T-helper 9 cell (primary cell): ENCODE results near the gene AMBN.
"Not testable (repeated sequence)": the region's sequence is repeated elsewhere in the genome, so short reads cannot be mapped to it uniquely, and the experiment has no call there.

Experiments
- DNase-seq: peaks from one replicate; pipeline ENCODE4 v3.0.0-alpha.2; 2020

The AMBN gene

DNA sequence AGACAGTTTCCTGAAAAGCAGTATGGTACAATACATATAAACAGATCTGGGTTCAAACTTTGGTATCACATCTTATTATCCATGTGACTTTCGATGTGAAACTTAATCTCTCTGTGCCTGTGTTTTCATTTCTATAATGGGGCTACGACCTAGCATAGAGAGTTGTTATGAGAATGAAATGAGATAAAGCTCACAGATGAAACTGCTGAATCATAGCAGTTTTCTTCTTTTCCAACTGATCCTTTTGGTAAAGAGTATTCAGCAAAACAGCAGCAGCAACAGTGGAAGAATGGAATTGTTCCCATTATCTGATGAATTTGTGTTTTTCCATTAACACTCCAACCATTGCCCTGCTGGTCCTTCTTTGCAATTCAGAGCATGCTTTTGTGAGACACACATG is 16.3 kb downstream of the AMBN start:
- no peak for DNase-seq

DNA sequence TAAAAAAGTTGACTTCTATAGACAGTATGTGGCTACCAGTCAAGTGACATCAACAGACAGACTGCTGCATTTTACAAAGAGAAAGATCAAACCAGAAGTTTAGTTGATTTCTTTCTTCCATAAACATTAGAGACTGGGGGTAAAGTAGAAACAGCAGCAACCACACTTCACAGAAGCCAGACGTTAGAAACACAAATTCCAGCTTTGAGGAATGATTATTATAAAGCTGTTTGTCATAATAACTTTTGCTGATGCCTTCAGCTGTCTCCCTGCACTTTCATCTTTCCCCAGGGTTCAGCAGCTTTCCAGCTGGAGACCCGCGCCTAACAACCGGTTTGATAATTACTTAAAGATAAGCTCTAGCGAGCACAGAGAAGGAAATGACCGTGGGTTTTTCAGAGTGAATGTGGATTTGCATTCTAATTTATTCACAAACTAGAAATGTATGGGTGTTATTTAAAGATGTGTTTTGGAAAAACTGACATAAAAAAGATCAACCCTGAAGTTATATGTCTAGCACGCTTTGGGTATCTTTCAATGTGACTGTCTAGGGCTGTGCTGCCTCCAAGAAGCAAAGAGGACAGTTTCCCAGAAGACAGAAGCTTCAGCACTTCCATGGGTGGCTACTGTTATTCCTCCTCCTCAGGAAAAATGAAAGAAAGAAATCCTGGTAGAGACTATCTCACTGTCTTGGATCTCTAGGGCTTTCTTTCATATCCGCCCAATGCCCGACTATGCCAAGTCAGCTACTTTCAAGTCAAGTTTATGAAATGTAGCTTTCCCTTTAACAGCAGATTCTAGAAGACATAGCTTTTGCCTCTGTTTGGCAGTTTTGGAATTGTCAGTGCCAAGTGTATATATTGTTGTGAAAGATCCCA is 21.5 kb downstream of the AMBN start:
- DNase-seq, result no peak

DNA sequence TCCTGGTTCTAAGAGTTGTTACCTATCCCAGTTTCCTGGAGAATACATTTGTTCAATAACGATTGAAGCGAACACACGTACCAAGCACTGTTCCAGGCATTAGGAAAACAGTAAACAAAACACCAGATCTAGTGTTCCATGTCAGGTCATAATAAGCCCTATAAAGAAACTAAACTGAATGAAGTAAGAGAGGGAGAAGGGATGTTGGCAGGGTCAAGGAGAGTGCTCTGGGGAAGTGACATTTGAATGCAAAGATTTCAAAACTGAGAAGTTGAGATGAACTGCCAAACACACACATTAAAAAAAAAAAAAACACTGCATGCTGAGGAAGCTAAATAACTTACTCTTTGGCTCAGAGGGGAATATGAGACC is 22.1 kb downstream of the AMBN start:
- no peak for DNase-seq

DNA sequence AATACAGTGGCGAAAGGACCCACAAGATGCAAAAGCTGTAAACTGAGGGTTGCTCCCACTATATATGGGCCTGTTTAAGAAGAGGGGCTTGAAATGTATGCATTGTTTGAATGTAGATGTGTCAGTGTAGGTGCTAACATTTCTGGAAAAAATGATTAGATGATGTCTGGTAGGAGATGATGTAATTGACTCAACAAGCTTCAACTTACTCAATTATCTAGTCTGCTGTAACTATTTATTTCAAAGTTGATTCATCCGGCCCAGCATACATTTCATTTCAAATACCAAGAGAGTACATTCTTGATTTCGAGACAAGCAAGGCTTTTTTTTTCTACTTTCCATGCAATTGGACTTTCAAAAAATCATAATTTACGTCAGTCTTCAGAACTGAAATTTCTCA is 27.2 kb downstream of the AMBN start:
- DNase-seq, result no peak

DNA sequence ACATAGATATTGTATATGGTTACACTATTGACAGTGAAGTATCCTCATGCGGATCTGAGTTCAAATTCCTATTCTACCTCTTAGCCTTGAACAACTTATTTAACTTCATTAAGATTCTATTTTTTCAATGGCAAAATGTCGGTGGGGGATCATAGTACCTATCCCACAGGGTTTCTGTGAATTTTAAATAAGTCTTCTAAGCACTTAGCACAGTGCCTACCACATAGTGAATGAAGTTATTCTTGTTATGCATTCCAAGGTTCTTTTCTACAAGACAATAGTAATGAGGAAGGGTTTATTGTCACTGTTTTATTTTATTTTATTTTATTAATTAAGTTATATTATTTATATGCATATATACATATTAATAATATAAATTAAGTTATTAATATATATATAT is 27.7 kb downstream of the AMBN start:
- no peak for DNase-seq

DNA sequence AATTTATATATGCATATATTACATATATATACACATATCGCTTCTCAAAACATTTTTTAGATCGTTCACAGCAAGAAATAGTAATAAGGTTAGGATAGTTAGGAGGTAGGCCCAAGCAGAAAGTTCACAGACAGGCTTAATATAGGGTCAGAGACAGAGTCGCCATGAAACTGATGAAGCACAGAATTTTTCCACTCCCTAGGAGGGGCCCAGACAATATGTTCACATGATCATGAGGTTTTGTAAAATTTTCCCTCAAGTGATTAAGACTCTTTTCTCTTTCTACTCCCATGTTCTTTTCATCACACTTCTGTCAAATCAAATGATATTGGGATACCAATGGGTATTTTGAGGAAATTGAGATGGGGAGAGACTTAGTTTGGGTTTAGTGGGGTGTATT is 31.3 kb downstream of the AMBN start:
- no peak for DNase-seq

DNA sequence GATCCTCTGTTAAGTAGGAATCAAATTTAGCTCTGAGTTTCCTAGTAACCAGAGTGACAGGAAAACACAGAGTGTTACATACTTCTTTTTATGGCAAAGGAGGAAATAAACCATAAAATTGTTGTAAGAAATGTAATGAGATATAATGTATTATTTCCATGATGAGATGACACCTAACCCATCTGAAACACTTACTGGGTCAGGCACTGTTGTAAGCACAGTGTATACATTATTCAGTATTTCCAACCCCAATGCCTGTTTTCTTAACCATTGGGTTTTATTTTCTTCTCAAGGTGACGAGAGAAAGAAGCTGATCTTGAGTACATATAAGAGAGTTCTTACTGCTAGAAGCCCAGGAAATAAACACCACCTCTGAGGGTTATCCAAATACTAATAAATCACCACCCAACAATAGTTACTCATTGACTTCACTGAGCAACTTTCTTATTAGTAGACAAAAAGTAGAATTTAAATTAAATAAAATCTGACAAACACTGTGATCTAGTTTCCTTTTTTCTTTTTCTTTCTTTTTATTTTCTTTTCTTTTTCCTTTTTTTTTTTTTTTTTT is 32.3 kb downstream of the AMBN start:
- no peak for DNase-seq

DNA sequence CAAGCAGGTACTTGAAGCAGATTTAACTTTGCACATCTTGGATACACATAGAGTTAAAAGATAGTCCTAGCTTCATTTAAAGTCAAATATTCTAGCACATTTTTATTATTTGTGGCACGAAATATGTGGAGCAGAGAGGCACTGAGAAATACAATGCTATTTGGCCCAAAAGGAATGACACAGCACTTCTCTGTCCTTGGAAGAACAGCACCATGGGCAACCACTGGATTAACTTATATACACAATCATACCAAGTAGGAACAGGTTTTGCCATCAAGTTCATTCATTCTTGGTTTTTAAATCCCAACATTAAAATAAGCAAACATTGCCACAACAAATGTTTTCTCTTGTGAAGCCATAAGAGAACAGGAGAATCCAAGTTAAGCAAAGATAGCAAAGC is 35.6 kb downstream of the AMBN start:
- no peak for DNase-seq

DNA sequence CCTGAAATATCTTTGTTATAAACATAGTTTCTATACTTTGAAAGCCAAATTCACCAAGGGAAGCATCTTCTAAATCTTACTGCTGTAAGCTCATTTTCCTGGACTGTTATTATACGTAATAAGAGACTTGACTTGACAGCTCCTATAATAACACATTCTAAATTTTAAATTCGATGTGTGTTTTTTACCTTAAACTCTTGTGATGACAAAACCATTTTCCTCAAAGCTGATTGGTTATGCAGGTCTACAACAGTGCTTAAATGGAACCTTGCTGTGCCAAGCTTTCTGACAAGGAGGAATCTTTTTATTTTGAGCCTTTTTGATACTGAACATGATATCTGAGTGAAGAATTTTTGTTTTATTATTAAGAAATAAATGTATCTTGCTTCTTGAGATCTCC is 36.4 kb downstream of the AMBN start, which contains the start of gene ENAM:
Gene ENAM (plus strand): TSS at position 301 of the 400 bp plus-strand sequence. CDS start 757 bp downstream, outside the sequence.
- no peak for DNase-seq

DNA sequence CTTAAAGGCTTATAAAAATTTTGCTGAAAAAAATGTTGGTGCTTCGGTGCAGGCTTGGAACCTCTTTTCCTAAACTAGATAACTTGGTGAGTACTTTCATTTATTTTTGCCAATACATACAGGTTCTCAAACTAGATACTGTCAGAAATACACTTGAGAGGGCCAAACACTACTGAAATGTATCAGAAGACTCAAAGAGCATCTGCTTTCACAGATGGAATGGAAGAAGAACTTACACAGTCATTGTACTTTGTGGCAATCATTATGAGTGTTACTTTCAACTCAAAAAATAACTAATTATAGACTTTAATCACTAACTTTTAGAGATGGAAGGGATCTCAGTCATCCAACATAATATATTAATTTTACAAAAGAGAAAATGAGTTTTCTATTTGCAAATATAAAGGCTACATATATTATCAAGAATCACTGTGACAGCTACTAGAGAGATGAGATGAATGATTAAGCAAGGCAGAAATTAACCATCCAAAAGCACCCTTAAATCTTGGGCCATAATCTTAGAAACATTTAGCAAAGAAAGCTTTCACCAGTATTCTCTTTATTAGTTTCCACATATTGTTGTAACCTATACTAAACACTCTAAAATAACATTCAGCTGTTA is 37.5 kb downstream of the AMBN start:
- no peak for DNase-seq

DNA sequence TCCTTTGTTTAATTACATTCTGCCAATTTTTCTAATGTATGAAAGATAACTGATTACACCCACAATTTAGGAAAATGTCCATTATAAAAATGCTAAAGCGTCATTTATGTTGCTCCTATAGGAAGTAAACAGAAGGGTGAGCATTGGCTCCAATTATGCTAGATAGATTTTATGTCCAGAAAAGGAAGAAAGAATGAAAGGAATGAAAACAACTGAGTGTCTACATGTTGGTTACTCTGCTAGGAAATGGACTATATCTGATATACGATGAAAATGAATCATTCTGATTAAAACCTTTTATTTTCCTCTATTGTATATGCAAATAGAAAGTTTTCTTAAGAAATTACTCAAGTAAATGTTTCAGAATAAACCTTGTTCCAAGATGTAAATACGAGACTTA is 38.1 kb downstream of the AMBN start:
- no peak for DNase-seq

DNA sequence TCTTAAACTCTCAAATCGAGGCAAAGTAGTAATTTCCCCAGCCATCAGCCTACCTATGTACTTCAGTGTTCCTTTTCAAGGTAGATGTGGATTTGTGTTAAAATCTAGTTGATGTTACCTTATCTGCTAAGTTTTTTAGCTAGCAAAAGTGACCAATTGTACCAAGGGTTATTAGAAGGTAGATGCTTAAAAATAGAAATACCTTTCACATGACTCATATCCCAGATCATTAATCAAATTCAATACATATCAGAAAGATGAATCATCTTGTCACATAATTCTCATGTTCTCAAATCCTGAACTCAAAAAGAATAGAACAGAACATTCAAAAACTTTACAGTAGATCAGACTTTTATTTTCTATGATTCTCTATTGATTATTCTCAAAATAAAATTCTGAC is 40.0 kb downstream of the AMBN start:
- DNase-seq, result no peak

DNA sequence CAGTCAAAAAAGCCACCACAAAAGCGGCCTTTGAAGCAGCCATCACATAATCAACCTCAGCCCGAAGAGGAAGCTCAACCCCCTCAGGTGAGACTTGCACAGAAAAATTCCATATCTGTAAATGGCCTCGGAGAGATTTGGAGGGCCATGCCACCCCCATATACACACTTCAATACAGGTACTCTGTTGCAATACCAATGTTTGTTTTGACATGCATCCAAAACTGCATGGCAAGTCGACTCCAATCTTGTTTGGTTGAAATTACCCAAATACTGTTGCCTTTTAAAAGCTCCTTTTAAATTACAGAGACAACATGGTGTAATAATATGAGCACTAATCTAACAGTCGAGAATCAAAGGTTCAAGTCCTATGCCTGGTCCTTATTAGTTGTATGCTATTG is 42.4 kb downstream of the AMBN start:
- DNase-seq, result no peak

DNA sequence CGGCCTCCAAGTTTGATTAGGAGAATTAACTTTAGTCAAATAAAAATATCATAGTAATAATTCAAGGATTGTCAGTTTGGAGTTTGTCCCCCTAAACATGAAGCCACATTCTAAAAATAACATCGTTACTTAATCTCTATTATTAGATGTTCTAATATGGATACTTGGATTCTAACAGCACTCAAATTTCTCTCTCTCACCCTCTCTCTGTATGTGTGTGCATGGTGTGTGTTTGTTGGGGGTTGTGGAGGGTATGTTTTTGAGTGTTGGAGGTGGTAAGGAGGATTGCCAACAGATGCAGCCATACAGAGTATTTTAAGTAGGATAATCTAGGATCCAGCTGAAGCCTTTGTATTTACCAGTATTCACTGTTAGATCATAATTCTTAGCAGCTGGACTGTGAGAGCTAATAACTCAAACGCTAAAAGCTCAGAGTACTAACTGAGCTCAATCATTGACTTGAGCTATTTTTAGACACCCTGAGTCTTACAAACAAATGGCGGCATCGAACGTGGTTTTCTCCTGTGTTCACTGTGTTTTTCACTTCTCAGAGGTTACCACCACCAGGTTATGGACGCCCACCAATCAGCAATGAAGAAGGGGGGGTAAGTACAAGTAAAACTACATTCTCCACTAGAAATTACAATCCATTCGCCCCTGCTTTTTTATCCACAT is 45.3 kb downstream of the AMBN start:
- no peak for DNase-seq

DNA sequence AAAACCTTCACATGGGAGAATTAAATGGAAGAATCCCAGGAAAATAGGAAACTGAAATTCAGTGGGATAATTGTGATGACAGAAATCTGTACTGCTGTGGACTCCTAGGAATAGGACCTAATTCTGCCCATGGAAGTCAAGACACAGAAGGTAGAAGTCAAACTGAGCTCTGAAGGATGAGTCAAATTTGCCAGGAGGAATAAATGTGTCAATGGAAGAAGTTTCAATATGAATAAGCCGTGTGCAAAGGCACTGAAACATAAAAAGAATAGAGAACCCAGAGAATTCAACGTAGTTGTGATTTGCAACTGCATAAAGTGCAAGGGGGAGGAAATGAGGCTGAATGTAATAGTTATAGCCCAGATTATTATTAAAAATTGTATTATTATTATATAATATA is 48.1 kb downstream of the AMBN start:
- no peak for DNase-seq

DNA sequence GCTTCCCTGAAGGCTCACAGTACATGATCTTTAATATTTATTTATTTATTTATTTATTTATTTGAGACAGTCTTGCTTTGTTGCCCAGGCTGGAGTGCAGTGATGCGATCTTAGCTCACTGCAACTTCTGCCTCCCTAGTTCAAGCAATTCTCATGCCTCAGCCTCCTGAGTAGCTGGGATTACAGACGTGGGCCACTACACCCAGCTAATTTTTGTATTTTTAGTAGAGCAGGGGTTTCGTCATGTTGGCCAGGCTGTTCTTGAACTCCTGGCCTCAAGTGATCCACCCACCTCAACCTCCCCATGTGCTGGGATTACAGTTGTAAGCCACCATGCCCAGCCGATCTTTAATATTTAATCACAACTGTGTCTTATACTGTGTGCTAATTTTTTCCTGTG is 58.7 kb downstream of the AMBN start:
- not testable (repeated sequence) for DNase-seq

DNA sequence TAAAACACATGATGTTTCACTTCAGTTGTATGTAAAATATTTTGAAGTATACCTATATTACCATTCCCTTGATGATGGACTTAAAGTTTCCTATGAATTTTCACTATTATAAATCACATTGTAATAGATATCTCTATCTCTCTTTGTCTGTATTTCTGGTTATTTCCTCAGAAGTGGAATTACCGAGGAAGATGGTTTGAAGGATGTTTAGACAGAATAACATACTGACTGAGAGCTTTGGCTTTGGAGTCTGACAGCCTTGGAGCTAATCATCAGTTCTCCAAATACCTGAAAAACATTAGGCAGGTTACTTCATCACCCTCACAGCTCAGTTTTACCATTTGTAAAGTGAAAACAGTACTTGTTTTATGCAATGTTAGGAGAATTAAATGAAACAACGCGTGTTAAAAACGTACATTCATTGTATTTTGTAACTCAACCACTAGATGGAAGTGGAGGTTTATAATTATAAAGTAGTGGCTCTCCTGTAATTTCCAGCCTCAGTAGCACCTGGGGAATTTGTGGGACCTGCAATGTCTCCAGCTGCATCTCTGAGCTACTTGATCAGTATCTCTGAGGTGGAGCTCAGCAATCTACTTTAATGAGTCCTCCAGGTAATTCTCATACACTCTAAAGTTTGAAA is 59.9 kb downstream of the AMBN start:
- no peak for DNase-seq

DNA sequence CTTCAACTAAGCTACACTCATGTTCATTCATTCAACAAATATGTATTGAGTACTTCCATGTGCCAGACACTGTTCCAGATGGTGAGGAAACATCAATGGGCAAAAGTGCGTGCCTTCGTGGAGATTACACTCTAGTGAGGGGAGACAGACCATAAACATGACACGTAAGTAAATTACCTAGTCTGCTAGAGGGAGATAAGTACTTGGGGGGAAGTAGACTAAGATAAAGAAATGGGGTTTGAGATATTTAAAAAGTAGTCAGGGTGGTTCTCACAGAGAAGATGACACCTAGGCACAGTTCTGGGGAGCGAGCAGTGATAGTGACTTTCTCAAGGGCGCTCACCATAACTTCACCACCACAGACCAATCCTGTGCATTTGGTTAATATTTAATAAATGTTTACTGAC is 62.6 kb downstream of the AMBN start:
- DNase-seq, result no peak
